Neural cell (in vitro differentiated cells): ENCODE measurements around the gene STXBP5. TPM values are rescaled to one million over a fixed set of nuclear protein-coding genes. Genes with fewer than 3 reads are reported as not detected.

ENCODE experiments used
- H2AFZ ChIP-seq: fragments of 200-600, 300-800 bp; sonication (generic), shearing (Covaris generic); 2 replicates; pipeline ENCODE4 v1.6.0; 2014; ENCODE audit warnings: low read depth, mild to moderate bottlenecking, antibody characterized with exemption, low read length, moderate library complexity
- H3F3A ChIP-seq: fragments of 200-600 bp; shearing (Covaris generic); 2 replicates; pipeline ENCODE4 v1.6.1; 2016; ENCODE audit warnings: mild to moderate bottlenecking, moderate library complexity, mixed read lengths, antibody characterized with exemption, low read length; ENCODE audit not compliant: insufficient read depth, poor library complexity, severe bottlenecking
- H3K27ac ChIP-seq: fragments of 200-600, 300-800 bp; sonication (generic), shearing (Covaris generic); 2 replicates; pipeline ENCODE4 v1.5.1; 2014; ENCODE audit warnings: mild to moderate bottlenecking, low read length, moderate library complexity
- H3K27me3 ChIP-seq: fragments of 300-800, 200-600 bp; sonication (generic), shearing (Covaris generic); 2 replicates; pipeline ENCODE4 v1.6.0; 2014; ENCODE audit warnings: mild to moderate bottlenecking, low read depth, low read length, moderate library complexity; ENCODE audit not compliant: insufficient read depth
- H3K36me3 ChIP-seq: fragments of 300-800, 200-600 bp; sonication (generic), shearing (Covaris generic); 2 replicates; pipeline ENCODE4 v1.5.1; 2014; ENCODE audit warnings: mild to moderate bottlenecking, antibody characterized with exemption, low read length, moderate library complexity; ENCODE audit not compliant: insufficient read depth
- H3K4me2 ChIP-seq: fragments of 300-800, 200-600 bp; sonication (generic), shearing (Covaris generic); 2 replicates; pipeline ENCODE4 v1.6.0; 2014; ENCODE audit warnings: mild to moderate bottlenecking, low read length
- H3K4me3 ChIP-seq: fragments of 300-800, 200-600 bp; sonication (generic), shearing (Covaris generic); 2 replicates; pipeline ENCODE4 v1.5.1; 2014; ENCODE audit warnings: mild to moderate bottlenecking, low read length, moderate library complexity
- H3K79me2 ChIP-seq: fragments of 200-600 bp; shearing (Covaris generic); replicated peaks from 2 replicates; pipeline ENCODE4 v1.6.0; 2014; ENCODE audit warnings: mild to moderate bottlenecking, low read length, moderate library complexity; ENCODE audit not compliant: insufficient read depth
- H3K9ac ChIP-seq: fragments of 300-800, 200-600 bp; sonication (generic), shearing (Covaris generic); 2 replicates; pipeline ENCODE4 v1.6.1; 2016; ENCODE audit warnings: mild to moderate bottlenecking, low read length, mixed read lengths
- H3K9me2 ChIP-seq: fragments of 200-600 bp; shearing (Covaris generic); 2 replicates; pipeline ENCODE4 v1.6.1; 2016; ENCODE audit warnings: mild to moderate bottlenecking, low read length, mixed read lengths; ENCODE audit not compliant: insufficient read depth
- H3K9me3 ChIP-seq: fragments of 200-600, 300-800 bp; sonication (generic), shearing (Covaris generic); 2 replicates; pipeline ENCODE4 v1.6.1; 2016; ENCODE audit warnings: mild to moderate bottlenecking, mixed run types, low read length, moderate library complexity, mixed read lengths
- H4K20me1 ChIP-seq: fragments of 200-600 bp; shearing (Covaris generic); 2 replicates; pipeline ENCODE4 v1.6.1; 2016; ENCODE audit warnings: mild to moderate bottlenecking, mixed run types; ENCODE audit not compliant: insufficient read depth
- EP300 ChIP-seq: fragments of 450-650 bp; conservative IDR thresholded peaks from 2 replicates; pipeline ENCODE4 v1.6.1; 2014; ENCODE audit warnings: antibody characterized with exemption, mild to moderate bottlenecking, moderate library complexity; ENCODE audit not compliant: poor library complexity, severe bottlenecking
- EZH2 ChIP-seq: fragments of 200-600, 300-800 bp; shearing (Covaris generic), sonication (generic); IDR thresholded peaks from 2 replicates; pipeline ENCODE4 v1.6.1; 2014; ENCODE audit warnings: antibody characterized with exemption, low read length, borderline replicate concordance, mild to moderate bottlenecking; ENCODE audit not compliant: insufficient read depth, poor library complexity, severe bottlenecking
- MXI1 ChIP-seq: fragments of 450-650 bp; conservative IDR thresholded peaks from 2 replicates; pipeline ENCODE4 v1.6.1; 2014; ENCODE audit warnings: antibody characterized with exemption, mild to moderate bottlenecking; ENCODE audit not compliant: poor library complexity, severe bottlenecking
- POLR2AphosphoS5 ChIP-seq: IDR thresholded peaks from 2 replicates; pipeline ENCODE4 v1.6.1; 2012
- RAD21 ChIP-seq: fragments of 450-650 bp; conservative IDR thresholded peaks from 2 replicates; pipeline ENCODE4 v1.6.1; 2014; ENCODE audit warnings: antibody characterized with exemption, mild to moderate bottlenecking, moderate library complexity
- SMC3 ChIP-seq: fragments of 450-650 bp; conservative IDR thresholded peaks from 2 replicates; pipeline ENCODE4 v1.6.1; 2014; ENCODE audit warnings: antibody characterized with exemption, mild to moderate bottlenecking, moderate library complexity; ENCODE audit not compliant: poor library complexity
- TAF1 ChIP-seq: IDR thresholded peaks from 2 replicates; pipeline ENCODE4 v1.6.1; 2012; ENCODE audit warnings: low read depth
- polyA plus RNA-seq: library from polyadenylated mRNA; depleted of rRNA; stranded (reverse); fragments of >200 nt; gene quantifications from 2 replicates; pipeline ENCODE4 v1.2.3, GENCODE V29; 2014
- TF ChIP-seq, protein P1 (sequence below): fragments of 450-650 bp; IDR thresholded peaks from 2 replicates; pipeline ENCODE4 v1.5.1; 2014; ENCODE audit warnings: antibody characterized with exemption, mild to moderate bottlenecking, moderate library complexity; ENCODE audit not compliant: poor library complexity, severe bottlenecking
- TF ChIP-seq, protein P2 (sequence below): IDR thresholded peaks from 2 replicates; pipeline ENCODE4 v1.6.1; 2012; ENCODE audit warnings: borderline replicate concordance

The STXBP5 gene
- polyA plus RNA-seq, 1 donor from 2014 or later: 56.4 TPM

DNA sequence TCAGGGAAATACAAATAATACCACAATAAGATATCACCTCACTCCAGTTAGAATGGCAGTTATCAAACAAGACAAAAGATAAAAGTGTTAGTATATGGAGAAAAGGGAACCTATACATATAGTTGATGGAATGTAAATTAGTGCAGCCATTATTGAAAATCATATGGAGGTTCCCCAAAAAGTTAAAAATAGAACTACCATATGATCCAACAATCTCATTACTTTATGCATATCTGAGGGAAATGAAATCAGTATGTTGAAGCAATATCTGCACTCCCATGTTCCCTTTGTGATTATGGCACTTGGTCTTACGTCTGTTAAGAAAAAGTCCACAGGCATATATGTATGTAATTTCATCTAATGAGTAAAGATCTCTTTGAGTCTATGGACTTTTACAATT is 96.9 kb downstream of the STXBP5 start:
- H3K27me3 ChIP-seq: no peaks in the 10 kb centered on the region
- H3K4me3 ChIP-seq: no peak overlapping the region
- no peak overlapping the region for H3K4me2 ChIP-seq
- H3K9me3 ChIP-seq: peaks cover 6% of the 10 kb centered on the region
- no peak overlapping the region for H3K27ac ChIP-seq
- H3K36me3 ChIP-seq: peaks cover 17% of the 10 kb centered on the region
- no peaks in the 10 kb centered on the region for H3K9me2 ChIP-seq
- no peak overlapping the region for H2AFZ ChIP-seq
- no peak overlapping the region for H3K9ac ChIP-seq
- H3K79me2 ChIP-seq: no peaks in the 10 kb centered on the region
- H3F3A ChIP-seq: no peaks in the 10 kb centered on the region
- TF ChIP-seq POLR2AphosphoS5 (no peak), MXI1 (no peak), TAF1 (no peak), EP300 (no peak), RAD21 (no peak), SMC3 (no peak)
- TF ChIP-seq, protein P1, sequence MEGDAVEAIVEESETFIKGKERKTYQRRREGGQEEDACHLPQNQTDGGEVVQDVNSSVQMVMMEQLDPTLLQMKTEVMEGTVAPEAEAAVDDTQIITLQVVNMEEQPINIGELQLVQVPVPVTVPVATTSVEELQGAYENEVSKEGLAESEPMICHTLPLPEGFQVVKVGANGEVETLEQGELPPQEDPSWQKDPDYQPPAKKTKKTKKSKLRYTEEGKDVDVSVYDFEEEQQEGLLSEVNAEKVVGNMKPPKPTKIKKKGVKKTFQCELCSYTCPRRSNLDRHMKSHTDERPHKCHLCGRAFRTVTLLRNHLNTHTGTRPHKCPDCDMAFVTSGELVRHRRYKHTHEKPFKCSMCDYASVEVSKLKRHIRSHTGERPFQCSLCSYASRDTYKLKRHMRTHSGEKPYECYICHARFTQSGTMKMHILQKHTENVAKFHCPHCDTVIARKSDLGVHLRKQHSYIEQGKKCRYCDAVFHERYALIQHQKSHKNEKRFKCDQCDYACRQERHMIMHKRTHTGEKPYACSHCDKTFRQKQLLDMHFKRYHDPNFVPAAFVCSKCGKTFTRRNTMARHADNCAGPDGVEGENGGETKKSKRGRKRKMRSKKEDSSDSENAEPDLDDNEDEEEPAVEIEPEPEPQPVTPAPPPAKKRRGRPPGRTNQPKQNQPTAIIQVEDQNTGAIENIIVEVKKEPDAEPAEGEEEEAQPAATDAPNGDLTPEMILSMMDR: no peak
- TF ChIP-seq, protein P2, sequence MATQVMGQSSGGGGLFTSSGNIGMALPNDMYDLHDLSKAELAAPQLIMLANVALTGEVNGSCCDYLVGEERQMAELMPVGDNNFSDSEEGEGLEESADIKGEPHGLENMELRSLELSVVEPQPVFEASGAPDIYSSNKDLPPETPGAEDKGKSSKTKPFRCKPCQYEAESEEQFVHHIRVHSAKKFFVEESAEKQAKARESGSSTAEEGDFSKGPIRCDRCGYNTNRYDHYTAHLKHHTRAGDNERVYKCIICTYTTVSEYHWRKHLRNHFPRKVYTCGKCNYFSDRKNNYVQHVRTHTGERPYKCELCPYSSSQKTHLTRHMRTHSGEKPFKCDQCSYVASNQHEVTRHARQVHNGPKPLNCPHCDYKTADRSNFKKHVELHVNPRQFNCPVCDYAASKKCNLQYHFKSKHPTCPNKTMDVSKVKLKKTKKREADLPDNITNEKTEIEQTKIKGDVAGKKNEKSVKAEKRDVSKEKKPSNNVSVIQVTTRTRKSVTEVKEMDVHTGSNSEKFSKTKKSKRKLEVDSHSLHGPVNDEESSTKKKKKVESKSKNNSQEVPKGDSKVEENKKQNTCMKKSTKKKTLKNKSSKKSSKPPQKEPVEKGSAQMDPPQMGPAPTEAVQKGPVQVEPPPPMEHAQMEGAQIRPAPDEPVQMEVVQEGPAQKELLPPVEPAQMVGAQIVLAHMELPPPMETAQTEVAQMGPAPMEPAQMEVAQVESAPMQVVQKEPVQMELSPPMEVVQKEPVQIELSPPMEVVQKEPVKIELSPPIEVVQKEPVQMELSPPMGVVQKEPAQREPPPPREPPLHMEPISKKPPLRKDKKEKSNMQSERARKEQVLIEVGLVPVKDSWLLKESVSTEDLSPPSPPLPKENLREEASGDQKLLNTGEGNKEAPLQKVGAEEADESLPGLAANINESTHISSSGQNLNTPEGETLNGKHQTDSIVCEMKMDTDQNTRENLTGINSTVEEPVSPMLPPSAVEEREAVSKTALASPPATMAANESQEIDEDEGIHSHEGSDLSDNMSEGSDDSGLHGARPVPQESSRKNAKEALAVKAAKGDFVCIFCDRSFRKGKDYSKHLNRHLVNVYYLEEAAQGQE: no peak
- H4K20me1 ChIP-seq: no peaks in the 10 kb centered on the region

DNA sequence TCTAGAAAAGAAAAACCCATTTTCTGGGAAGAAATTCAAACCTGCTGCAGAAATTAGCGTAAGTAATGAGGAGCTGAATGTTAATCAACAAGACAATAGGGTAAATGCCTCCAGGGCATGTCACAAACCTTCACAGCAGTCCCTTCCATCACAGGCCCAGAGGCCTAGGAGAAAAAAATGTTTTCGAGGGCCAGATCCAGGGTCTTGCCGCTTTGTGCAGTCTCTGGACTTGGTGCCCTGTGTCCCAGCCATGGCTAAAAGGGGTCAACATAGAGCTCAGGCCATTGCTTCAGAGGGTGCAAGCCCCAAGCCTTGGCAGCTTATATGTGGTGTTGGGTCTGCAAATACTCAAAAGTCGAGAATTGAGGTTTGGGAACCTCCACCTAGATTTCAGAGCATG is 99.8 kb downstream of the STXBP5 start:
- Histone ChIP-seq H3K79me2 (no peaks in the 10 kb centered on the region), H3K9me2 (no peaks in the 10 kb centered on the region), H4K20me1 (no peaks in the 10 kb centered on the region), H3K9me3 (no peaks in the 10 kb centered on the region), H3K36me3 (peaks cover 7% of the 10 kb centered on the region), H2AFZ (no peak overlapping the region), H3K4me2 (no peak overlapping the region), H3K4me3 (no peak overlapping the region), H3K9ac (no peak overlapping the region), H3K27ac (no peak overlapping the region), H3F3A (no peaks in the 10 kb centered on the region), H3K27me3 (no peaks in the 10 kb centered on the region)
- TF ChIP-seq MXI1 (no peak), EP300 (no peak), EZH2 (no peak), POLR2AphosphoS5 (no peak), RAD21 (no peak), SMC3 (no peak), TAF1 (no peak)
- TF ChIP-seq, protein P2: no peak
- TF ChIP-seq, protein P1: no peak
